ENCODE results near the gene COASY.
"Not testable (repeated sequence)": the region's sequence is repeated elsewhere in the genome, so short reads cannot be mapped to it uniquely, and the experiment has no call there.

Gene COASY

DNA sequence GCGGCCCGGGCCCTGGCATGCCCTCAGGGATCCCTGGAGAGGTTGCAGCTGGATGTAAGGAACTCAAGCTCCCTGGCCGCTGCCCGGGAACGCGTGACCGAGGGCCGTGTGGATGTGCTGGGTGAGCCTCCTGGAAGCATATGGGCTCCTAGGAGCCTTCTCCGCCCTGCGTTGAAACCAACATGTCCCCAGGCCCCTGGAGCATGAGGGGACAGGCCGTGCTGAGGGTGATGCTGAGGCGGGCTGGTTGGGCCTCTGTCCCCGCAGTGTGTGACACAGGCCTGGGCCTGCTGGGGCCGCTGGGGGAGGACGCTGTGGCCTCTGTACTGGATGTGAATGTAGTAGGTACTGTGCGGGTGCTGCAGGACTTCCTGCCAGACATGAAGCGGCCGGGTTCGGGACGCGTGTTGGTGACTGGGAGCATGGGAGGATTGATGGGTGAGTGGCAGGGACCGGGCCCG lies 14.9 kb upstream of the COASY start:
- TF ChIP-seq, protein P1, sequence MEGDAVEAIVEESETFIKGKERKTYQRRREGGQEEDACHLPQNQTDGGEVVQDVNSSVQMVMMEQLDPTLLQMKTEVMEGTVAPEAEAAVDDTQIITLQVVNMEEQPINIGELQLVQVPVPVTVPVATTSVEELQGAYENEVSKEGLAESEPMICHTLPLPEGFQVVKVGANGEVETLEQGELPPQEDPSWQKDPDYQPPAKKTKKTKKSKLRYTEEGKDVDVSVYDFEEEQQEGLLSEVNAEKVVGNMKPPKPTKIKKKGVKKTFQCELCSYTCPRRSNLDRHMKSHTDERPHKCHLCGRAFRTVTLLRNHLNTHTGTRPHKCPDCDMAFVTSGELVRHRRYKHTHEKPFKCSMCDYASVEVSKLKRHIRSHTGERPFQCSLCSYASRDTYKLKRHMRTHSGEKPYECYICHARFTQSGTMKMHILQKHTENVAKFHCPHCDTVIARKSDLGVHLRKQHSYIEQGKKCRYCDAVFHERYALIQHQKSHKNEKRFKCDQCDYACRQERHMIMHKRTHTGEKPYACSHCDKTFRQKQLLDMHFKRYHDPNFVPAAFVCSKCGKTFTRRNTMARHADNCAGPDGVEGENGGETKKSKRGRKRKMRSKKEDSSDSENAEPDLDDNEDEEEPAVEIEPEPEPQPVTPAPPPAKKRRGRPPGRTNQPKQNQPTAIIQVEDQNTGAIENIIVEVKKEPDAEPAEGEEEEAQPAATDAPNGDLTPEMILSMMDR (IDR thresholded peaks at IDR 0.05; ENCODE audit: control insufficient read depth, extremely low read depth, insufficient read depth), result no peak
- no peak for DNase-seq (ENCODE audit: low read depth)
- no peak overlapping the region for H3K4me3 ChIP-seq (ENCODE audit: low read depth, low read length)

DNA sequence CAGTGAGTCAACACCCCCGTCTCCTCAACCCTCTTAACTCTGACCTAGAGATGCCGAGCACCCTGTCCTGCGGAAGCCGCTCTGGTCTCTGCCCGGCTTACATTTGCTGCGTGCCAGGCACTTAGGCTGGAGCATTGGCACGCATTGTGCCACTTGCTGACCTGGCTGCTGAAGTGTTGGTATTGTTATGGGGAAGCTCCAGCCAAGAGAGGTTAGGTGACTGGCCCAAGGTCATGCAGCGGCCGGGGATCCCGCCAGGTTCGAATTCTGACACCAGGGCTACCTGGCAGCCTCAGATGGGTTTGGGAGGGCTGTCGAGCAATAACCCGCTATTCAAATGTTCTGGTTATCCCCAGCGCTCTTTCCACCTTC lies 14.3 kb upstream of the COASY start:
- no peak overlapping the region for H3K4me3 ChIP-seq (ENCODE audit: low read depth, low read length)
- TF ChIP-seq, protein P1 (IDR thresholded peaks at IDR 0.05; ENCODE audit: control insufficient read depth, extremely low read depth, insufficient read depth), result no peak
- no peak for DNase-seq (ENCODE audit: low read depth)

DNA sequence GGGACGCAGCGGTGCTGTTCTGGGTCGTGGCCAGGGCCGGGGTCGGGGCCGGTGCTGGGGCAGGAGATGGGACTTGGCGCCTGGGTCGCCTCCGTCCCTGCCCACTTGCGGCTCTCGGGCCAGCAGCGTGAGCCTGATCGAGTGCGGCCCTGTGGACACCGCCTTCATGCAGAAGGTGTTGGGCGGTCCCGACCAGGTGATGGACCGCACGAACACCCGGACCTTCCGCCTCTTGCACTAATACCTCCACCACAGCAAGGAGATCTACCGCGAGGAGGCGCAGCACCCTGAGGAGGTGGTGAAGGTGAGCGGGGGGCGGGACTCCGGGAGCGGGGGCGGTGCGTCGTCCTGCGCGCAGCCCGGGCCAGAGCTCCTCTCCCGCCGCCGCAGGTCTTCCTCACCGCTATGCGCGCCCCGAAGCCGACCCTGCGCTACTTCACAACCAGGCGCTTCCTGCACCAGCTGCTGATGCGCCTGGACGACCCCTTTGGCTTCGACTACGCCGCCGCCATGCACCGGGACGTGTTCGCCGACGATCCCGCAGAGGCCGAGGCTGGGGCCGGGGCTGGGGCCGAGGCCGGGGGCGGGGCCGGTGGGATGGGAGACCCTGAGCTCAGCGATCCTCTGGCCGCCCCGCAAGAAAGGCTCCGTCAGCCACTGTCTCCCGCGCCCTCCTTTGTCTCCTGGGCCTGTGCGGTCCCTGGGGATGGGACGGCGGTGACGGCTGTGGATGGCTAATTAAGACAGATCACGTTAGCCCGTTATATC lies 13.7 kb upstream of the COASY start:
- TF ChIP-seq, protein P1 (IDR thresholded peaks at IDR 0.05; ENCODE audit: control insufficient read depth, extremely low read depth, insufficient read depth), result no peak
- no peak overlapping the region for H3K4me3 ChIP-seq (ENCODE audit: low read depth, low read length)
- DNase-seq (ENCODE audit: low read depth), result no peak

DNA sequence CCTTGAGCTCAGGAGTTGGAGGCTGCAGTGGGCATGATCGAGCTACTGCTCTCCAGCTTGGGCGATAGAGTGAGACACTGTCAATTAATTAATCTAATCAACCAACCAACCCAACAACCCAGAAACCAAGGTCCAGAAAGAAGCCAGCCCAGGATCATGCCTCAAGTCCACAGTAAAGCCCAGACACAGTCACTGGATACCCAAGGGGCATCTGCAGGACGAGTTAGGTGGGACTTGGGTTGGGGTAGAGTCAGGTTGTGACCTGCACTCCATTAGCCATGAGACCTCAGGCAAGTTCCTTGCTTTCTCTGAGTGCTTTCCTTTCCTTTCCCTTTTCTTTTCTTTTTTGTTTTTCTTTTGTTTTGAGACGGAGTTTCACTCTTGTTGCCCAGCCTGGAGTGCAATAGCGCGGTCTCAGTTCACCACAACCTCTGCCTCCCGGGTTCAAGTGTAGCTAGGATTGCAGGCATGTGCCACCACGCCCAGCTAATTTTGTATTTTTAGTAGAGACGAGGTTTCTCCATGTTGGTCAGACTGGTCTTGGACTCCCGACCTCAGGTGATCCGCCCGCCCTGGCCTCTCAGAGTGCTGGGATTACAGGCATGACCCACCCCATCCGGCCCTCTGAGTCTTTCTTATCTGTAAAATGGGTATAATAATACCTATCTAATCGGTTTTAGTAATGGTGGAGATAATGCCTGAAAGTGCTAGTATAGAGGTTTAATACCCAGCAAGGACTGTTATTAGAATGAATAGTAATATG lies 12.8 kb upstream of the COASY start:
- no peak for DNase-seq (ENCODE audit: low read depth)
- H3K4me3 ChIP-seq (ENCODE audit: low read depth, low read length), result no peak overlapping the region
- TF ChIP-seq, protein P1 (IDR thresholded peaks at IDR 0.05; ENCODE audit: control insufficient read depth, extremely low read depth, insufficient read depth), result no peak

DNA sequence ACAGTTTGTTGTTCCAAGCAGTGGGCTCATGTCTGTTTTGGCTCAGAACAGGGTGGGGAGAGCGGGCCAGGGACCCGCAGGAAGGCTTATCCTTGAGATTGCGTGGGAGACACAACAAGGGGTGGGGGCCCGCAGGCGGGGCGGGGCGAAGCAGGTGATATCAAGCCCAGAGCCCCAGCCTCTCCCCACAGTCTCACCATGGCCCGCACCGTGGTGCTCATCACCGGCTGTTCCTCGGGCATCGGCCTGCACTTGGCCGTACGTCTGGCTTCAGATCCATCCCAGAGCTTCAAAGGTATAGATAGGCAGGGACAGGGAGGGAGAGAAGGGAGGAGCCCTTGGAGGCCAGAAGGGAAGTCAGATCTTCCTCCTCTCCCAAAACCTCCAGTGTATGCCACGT lies 9.2 kb upstream of the COASY start, which contains the start of gene HSD17B1:
HSD17B1 (plus strand) TSS at position 188 of the 400 bp plus-strand sequence; CDS start at position 199, 11 bp downstream.
- peak within 1 kb of the TSS; percentile 87 for H3K4me3 ChIP-seq (ENCODE audit: low read depth, low read length)
- not testable (repeated sequence) for DNase-seq (ENCODE audit: low read depth)

DNA sequence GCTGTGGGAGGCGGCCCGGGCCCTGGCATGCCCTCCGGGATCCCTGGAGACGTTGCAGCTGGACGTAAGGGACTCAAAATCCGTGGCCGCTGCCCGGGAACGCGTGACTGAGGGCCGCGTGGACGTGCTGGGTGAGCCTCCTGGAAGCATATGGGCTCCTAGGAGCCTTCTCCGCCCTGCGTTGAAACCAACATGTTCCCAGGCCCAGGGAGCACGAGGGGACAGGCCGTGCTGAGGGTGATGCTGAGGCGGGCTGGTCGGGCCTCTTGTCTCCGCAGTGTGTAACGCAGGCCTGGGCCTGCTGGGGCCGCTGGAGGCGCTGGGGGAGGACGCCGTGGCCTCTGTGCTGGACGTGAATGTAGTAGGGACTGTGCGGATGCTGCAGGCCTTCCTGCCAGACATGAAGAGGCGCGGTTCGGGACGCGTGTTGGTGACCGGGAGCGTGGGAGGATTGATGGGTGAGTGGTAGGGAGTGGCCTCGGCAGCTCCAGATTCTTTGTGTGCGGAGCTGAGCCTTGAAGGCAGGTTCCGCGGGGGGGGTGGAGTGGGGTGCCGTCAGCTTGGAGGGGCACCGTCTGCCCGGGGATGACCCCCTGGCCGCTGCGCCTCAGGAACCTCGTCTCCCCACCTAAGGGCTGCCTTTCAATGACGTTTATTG lies 8.7 kb upstream of the COASY start:
- no peak for DNase-seq (ENCODE audit: low read depth)
- H3K4me3 ChIP-seq (ENCODE audit: low read depth, low read length), result peak overlapping the region; percentile 87
- TF ChIP-seq, protein P1 (IDR thresholded peaks at IDR 0.05; ENCODE audit: control insufficient read depth, extremely low read depth, insufficient read depth), result no peak

DNA sequence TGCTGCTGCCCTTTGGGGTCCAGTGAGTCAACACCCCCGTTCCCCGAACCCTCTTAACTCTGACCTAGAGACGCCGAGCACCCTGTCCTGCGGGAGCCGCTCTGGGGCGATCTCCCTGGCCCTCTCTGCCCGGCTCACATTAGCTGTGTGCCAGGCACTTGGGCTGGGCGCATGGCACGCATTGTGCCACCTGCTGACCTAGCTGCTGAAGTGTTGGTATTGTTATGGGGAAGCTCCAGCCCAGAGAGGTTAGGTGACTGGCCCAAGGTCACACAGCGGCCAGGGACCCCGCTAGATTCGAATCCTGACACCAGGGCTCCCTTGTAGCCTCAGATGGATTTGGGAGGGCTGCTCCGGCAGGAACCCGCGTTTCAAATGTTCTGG lies 8.1 kb upstream of the COASY start:
- H3K4me3 ChIP-seq (ENCODE audit: low read depth, low read length), result peak overlapping the region; percentile 87
- no peak for DNase-seq (ENCODE audit: low read depth)
- TF ChIP-seq, protein P1 (IDR thresholded peaks at IDR 0.05; ENCODE audit: control insufficient read depth, extremely low read depth, insufficient read depth), result peak; percentile 68

Data from LNCaP clone FGC (cell line).